HG03280 (cell line): ENCODE data around the gene ZNF587.
"Not testable (repeated sequence)": the region's sequence is repeated elsewhere in the genome, so short reads cannot be mapped to it uniquely, and the experiment has no call there.

ENCODE experiments used
- ATAC-seq: cut with Tn5 transposase; IDR thresholded peaks from one replicate; pipeline ENCODE4 v1.9.1; 2021; ENCODE audit warnings: mild to moderate bottlenecking, moderate library complexity; ENCODE audit not compliant: unreplicated experiment

The ZNF587 gene

GRCh38 chr19:57849666-57850473 lies at the start of gene ZNF587:
TSS of gene ZNF587 (plus strand) at chr19:57849859. CDS start at chr19:57850039, 180 bp downstream.
- ATAC-seq = peak; percentile 98

DNA sequence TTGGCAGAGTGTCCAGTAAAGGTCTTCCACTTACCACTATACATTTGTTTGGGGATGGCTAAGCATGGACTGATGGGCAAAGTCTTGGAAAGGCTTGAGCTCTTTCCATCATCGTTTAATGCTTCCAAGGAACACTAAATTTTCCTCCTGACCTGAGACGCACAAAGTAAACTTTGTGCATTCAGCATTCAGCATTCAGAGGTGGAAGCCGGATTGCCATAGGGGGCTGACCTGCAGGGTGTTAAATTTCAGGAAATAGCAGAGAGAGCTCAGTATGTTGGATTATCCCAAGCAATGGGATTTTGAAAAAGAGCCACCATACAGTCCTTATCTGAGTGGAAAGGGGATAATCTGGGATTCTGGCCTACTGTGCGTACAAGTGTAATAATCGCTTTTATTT lies 49.0 kb upstream of the ZNF587 start:
- ATAC-seq = no peak

- no peak for ATAC-seq
These were observed 47.4 kb upstream of the ZNF587 start for GRCh38 chr19:57802269-57802668.

DNA sequence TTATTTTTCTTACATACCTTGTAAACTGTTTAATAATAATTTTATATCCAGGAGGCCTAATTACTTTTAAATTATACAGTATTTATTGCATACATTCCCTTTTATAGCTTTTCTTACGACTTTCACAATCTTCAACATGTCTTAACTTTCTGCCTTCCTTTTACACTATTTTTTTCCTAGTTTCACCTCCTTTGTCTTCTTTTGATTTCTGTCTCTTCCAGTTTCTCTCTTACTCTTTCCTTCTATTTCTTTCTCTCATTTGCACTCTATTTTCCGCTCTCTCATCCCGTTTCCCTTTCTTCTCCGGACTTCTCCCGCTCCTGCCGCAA lies 46.4 kb upstream of the ZNF587 start:
- ATAC-seq = no peak

- ATAC-seq = no peak
These were observed 45.9 kb upstream of the ZNF587 start for GRCh38 chr19:57803594-57804325.

GRCh38 chr19:57807541-57807940 lies 42.1 kb upstream of the ZNF587 start:
- ATAC-seq = no peak

DNA sequence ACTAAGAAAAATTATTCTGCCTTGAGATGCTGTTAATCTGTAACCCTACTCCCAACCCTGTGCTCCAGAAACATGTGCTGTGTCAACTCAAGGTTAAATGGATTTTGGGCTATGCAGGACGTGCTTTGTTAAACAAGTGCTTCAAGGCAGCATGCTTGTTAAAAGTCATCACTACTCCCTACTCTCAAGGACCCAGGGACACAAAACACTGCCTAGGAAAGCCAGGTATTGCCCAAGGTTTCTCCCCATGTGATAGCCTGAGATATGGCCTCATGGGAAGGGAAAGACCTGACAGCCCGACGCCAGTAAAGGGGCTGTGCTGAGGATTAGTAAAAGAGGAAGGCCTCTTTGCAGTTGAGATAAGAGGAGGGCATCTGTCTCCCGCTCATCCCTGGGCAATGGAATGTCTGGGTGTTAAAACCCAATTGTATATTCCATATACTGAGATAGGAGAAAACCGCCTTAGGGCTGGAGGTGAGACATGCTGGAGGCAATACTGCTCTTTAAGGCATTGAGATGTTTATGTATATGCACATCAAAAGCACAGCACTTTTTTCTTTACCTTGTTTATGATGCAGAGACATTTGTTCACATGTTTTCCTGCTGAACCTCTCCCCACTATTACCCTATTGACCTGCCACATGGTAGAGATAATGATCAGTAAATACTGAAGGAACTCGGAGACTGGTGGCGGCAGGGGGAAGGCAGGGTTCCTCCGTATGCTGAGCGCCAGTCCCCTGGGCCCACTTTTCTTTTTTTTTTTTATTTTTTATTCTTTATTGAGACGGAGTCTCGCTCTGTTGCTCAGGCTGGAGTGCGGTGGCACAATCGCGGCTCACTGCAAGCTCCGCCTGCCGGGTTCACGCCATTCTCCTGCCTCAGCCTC lies 39.0 kb upstream of the ZNF587 start:
- not testable (repeated sequence) for ATAC-seq

DNA sequence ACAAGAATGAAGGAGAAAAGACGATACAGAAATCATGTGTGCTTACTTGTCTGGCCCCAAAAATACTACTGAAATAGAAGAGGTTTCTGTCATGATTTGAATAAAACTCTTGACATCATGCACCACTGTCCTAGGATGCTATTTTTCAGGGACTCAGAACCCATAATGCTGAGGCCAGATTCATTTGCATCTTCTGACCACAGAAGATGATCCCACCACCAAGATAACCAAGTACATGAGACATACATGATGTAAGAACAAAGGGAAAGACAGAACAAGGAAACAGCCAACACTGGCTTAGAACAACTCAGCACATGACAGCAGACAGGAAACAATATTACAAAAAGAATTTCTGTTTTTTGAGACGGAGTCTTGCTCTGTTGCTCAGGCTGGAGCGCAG lies 37.4 kb upstream of the ZNF587 start:
- peak; percentile 51 for ATAC-seq

GRCh38 chr19:57812975-57813820 lies 36.5 kb upstream of the ZNF587 start:
- not testable (repeated sequence) for ATAC-seq

DNA sequence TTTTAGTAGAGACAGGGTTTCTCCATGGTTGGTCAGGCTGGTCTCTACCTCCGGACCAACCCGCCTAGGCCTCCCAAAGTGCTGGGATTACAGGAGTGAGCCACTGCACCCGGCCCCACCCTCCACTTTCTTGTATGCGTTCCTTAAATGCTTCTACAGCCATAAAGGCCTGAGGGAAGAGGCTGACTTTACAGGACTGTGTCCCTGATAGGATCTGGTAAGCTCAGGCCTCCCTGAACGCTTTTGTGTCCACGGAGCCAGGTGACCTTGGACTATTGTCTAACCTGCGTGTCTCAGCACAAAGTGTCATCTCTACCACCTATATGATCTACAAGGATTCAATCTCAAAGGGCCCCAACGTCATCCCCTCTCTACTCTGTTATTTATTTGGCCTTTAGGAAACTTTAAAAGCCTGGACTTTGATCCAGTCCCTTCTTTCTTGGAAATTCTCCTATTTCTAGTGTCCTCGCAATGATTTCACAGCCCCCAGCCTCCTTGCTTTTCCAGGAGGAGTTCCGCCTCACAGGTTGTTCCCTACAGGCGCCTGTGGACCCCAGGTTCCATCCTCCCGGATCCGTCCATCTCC lies 35.6 kb upstream of the ZNF587 start:
- no peak for ATAC-seq

GRCh38 chr19:57814505-57815246 lies 35.0 kb upstream of the ZNF587 start, which contains the start of gene ZNF552:
TSS of gene ZNF552 (minus strand) at chr19:57814913. CDS start at chr19:57814743, 170 bp downstream.
- ATAC-seq = peak; percentile 69

GRCh38 chr19:57815247-57816075 lies 34.2 kb upstream of the ZNF587 start:
- no peak for ATAC-seq

DNA sequence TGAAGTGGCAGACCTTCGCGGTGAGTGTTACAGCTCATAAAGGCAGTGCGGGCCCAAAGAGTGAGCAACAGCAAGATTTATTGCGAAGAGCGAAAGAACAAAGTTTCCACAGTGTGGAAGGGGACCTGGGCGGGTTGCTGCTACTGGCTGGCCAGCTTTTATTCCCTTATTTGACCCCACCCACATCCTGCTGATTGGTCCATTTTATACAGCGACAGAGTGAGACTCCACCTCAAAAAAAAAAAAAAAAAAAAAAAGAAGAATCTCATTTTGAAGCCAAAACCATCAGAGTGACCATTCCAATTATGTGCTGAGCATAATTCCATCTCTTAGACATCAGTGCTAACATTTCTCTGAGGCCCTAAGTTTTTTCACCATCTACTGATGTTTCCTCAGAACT lies 33.0 kb upstream of the ZNF587 start:
- ATAC-seq = no peak

- no peak for ATAC-seq
These were observed 31.7 kb upstream of the ZNF587 start for GRCh38 chr19:57817976-57818375.

- ATAC-seq = no peak
These were observed 31.3 kb upstream of the ZNF587 start for GRCh38 chr19:57818378-57818777.

DNA sequence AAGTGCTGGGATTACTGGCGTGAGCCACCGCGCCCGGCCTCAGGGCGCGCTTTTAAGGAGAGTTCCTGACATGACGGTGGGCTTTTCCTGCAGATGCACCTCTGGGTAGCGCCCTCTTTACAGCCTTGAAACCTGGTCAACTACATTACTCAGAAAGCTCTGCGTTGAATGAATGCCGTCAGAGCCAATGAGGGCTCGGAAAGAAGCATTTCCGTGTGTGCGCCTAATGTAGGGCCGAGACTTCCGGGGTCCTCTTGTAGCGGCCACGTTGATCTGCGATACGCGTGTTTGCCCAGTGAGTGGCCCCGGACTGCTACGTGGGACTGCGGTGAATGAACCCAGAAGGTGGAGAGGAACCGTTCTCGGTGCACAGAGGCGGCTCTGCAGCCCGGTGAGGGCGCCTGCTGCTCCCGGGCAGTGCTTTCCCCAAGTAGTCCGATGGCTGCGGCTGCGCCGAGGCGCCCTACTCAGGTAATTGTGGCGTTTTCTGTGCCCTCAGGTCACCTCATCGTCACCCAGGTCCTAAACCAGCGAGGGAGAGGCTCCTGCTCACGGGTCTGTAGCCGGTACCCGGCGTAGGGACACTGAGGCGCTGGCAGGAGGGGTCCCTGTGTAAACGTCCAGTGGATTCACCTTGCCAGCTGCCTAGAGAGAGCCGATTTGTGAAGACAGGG lies 30.0 kb upstream of the ZNF587 start:
- ATAC-seq = peak; percentile 85

DNA sequence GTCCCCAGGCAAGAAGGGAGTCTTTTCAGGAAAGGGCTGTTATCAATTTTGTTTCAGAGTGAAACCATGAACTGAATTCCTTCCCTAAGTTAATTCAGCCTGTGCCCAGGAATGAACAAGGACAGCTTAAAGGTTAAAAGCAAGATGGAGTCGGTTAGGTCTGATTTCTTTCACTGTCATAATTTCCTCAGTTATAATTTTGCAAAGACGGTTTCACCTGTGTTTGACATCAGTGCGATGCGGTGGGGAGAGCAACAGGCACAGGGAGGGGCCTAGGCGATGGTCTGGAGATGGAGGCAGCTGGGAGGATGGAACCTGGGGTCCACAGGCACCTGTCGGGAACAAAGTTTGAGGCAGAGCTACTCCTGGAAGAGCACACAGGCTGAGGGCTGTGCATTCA lies 29.1 kb upstream of the ZNF587 start:
- no peak for ATAC-seq

DNA sequence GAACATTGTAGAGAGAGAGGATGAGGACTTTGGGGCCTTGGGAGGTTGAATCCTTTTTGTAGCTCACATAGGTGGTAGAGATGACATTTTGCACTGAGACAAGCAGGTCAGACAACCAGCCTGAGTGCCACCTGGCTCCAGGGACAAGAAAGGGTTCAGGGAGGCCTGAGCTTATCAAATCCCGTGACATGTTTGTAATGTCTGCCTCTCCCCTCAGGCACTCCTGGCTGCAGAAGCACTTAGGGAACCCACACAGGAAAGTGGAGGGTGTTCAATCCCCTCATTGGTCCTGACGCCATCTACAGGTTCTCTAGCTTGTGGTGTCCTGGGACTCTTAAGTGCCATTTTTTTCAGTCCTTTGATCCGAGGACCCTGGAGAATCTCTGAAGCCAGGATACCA lies 28.6 kb upstream of the ZNF587 start:
- not testable (repeated sequence) for ATAC-seq
